ENCODE measurements around the gene RNF145. TPM values are rescaled to one million over a fixed set of nuclear protein-coding genes. Genes with fewer than 3 reads are reported as not detected.
"Not testable (repeated sequence)": the region's sequence is repeated elsewhere in the genome, so short reads cannot be mapped to it uniquely, and the experiment has no call there.

Gene RNF145
- total RNA-seq, 2 experiments from 2014 or later, result 91.4 to 91.8 TPM

DNA sequence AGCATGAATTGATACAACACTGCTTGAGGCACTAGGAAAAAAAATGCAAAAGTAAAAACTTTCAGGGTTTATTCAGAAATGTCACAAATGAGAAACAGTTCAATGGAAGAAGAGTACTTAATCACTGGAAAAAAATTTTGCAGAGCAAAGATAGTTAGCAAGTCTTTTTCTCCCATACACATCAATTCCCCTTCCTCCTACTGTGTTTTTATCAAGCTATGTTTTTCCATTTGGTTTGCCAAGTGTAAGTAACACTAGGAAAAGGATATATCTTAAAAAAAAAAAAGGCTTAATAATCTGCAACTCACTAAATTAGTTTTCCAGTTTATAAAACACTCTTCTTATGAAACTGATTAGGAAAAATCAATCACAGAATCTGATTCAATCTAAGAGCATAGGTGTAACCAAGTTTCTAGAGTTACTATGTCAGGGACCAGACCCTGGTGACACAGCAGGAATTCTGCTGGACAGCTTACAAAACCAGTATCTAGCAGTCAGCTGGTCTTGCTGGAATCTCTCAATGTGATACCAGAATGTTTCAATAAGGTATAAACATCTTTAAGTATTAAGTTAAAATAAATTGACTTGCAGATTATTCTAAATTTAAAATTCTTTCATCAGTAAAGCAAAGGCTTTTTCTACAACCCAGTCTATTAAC lies 34.7 kb downstream of the RNF145 start:
- ChIA-PET CTCF (interaction anchor here (1.2 kb wide), 1 partner anchor 17 kb away, joined by 3 read pairs; no protein-coding TSS in a partner anchor), POLR2A (no interaction called here)

DNA sequence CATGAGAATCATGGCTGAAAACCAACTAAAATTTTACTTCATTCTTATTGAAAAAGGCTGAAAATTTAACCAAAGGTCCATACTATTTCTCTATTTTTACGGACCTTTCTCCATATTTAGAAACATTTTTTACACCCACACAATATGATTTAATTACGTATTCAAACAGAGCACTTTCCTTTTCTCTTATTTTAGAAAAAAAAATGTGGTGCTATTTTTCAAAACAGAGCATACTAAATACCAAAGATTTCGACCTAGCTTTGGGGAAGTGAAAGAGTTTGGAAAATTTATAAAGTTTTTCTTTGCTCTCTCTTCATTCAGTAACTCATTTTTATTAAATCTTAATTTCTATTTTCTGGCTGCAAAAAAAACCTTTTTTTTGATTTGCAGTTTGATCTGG lies 38.1 kb downstream of the RNF145 start:
- POLR2A ChIA-PET, result no interaction called here
- CTCF ChIA-PET, result no interaction called here

DNA sequence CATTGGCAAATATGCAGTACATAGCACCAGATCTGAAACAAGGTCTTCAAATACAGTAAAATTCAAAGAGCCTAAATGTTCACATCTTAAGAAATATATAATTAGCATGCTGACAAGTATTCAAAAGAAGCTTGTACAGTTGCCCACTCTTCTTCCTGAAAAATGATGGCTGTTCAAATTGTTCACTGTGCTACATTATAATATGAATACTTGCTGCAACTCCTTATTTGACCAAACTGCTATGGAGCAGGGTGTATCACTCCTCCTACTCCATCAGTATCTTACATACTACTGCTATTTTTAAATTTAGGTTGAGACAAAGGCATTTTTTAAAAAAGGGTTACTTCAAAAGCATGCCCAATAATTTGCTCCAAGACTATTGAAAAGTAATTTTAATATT lies 39.3 kb downstream of the RNF145 start:
- CTCF ChIA-PET, result no interaction called here

DNA sequence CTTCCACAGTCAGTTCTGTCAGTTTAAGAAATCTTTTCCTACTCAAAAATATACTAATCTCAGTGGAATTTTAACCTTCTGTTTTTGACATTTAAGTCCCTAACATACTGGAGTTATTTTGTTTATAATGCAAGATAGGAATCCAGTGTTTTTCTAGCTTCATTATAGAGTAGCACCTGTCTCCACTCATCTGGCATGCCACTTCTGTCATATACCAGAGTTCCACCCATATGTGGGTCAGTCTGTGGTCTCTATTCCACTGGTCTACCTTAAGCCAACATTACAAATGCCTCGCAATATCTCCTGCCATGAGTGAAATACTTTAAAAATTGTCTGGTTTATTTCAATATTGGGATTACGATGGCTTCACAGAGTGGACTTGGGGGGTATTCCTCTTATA lies 42.9 kb downstream of the RNF145 start:
- POLR2A ChIA-PET, result no interaction called here
- CTCF ChIA-PET, result interaction anchor here (1.0 kb wide), 1 partner anchor 9 kb away, joined by 3 read pairs; no protein-coding TSS in a partner anchor

More for the DNA sequence above, 39.3 kb downstream of the RNF145 start:
- POLR2A ChIA-PET, result no interaction called here

DNA sequence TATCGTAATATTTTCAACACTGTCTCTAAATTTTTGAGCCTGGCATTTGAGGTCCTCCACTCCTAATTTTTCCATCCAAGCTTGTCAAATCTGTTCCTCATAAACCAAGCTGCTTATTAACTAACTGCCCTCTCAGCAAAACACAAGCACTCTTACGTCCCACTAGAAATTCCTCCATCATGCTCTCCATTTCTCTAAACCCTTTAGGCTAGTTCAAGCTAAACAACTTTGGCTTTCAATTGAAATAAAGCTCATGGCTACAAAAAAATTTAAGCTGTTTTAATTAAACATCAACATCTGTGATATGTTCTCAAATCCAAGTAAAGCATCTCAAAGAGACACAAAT lies 45.7 kb downstream of the RNF145 start:
- ChIA-PET POLR2A (interaction anchor here (0.6 kb wide), 1 partner anchor 25 kb away, joined by 6 read pairs; no protein-coding TSS in a partner anchor), CTCF (no interaction called here)

DNA sequence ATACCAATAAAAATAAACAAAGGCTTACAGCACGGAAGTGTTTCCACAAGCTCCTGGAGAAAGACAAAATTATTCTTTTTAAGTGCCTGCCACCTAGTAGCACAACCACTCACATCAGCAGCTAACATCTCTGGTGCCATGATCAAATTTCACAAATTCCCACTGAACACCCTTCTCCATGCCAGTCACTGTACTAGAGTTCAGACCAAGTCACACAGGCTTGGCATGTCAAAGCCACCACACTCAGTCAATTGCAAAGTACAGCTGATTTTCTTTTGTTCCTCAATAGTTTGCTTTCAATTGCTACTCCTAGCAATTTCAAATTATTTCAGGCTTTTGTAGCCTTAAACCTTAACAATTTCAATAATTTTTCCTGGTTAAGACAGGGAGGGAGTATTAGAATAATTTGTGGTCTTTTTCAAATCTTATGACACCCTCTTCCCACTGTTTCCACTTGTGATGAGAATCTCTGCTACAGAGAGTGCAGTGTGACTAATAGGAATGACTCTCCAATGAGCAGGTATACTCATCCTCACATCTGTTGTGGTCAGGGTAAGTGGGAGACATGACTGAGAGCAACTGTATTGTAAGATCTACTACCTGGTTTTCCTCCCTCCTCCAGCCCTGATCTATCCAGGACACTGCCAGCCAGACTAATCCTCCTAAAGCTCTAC lies 46.2 kb downstream of the RNF145 start:
- POLR2A ChIA-PET, result interaction anchor here (0.6 kb wide), 1 partner anchor 25 kb away, joined by 6 read pairs; no protein-coding TSS in a partner anchor
- CTCF ChIA-PET, result no interaction called here

DNA sequence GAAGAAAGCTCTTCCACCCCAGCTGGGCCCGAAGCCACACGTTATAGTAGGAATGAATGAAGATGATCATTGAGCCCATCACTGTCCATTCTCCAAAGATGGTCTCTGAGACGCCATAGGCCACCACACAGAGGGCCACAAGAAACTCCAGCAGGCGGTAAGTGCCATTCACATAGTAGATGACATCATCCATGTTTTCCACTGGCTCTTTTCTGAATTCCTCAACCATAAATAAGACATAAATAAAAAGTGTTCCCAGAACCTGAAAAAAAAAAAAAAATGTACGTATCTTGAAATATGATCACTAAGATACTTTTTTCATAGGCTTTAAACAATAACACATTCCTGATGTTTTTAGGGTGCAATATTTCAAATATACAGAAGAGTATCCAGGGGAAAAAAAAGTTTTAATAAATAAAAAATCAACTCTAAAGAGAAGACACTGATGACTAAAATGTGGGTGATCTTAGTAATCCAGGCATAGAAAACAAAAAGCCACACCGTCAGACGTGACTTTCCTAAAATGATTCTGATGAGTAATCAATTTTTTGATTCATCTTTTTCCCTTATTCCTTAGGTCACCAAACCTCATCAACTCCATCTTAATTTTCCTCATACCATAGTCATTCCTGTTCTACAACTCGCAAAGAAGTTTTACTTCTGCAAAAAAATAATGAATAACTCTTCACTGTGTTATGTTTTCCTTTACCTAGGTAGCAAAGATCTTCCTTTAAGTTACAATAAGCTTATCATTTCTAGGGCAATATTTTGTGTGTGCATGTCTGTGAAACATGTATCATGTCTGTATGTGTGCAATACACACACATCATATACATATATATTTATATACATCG lies 47.8 kb downstream of the RNF145 start:
- POLR2A ChIA-PET, result interaction anchor here (0.6 kb wide), 1 partner anchor 39 kb away, joined by 3 read pairs; no protein-coding TSS in a partner anchor
- CTCF ChIA-PET, result interaction anchor here (1.2 kb wide), 1 partner anchor 826 kb away, joined by 4 read pairs; no protein-coding TSS in a partner anchor

DNA sequence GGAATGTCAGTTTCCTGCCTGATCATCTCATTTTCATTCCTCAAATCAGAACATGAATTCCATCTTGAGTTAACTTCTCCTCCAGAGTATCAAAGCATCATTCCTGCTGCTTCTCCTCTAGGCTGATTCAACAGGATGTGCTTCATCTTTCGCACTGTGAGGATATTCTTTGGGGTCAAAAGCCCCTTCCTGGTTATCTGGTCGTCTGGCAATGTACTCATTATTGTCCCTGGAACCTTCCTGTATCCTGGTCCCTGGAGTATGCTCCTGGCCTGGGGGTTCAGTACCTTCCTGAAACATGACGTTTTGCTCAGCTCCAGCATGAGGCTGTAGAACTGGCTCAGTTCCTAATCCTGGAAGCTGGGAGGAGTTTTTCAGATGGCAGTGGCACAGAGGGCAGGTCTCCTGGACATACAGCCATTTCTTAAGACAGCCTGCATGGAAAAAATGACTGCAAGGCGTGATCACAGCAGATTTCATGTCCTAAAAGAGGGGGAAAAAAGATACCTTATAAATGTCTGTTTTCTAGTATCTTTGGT lies 50.7 kb downstream of the RNF145 start:
- CTCF ChIA-PET, POLR2A ChIA-PET: not testable (repeated sequence)

DNA sequence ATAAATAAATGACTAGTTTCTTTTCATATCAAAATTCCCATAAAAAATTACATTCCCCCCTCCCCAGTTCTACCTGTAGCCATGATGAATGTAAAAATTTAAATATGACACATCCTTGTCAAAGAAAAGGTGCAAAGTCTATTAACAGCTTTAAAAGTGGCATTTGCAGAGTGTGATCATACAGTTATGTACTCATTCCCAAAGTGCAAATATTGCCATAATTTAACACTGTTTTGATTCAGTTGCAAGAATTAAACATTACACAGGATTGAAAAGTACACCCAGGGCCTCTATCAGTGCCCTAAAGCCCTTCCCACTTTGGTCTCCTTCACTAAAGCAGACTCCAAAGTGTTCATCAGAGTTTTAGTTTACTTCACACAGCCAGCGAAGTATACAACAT lies 51.8 kb downstream of the RNF145 start:
- POLR2A ChIA-PET, result interaction anchor here (0.6 kb wide), 1 partner anchor 39 kb away, joined by 5 read pairs; no protein-coding TSS in a partner anchor
- CTCF ChIA-PET, result interaction anchor here (0.6 to 1.6 kb wide), 15 partner anchors 9 to 460 kb away, joined by 3 to 10 read pairs (median 4); no protein-coding TSS in a partner anchor

DNA sequence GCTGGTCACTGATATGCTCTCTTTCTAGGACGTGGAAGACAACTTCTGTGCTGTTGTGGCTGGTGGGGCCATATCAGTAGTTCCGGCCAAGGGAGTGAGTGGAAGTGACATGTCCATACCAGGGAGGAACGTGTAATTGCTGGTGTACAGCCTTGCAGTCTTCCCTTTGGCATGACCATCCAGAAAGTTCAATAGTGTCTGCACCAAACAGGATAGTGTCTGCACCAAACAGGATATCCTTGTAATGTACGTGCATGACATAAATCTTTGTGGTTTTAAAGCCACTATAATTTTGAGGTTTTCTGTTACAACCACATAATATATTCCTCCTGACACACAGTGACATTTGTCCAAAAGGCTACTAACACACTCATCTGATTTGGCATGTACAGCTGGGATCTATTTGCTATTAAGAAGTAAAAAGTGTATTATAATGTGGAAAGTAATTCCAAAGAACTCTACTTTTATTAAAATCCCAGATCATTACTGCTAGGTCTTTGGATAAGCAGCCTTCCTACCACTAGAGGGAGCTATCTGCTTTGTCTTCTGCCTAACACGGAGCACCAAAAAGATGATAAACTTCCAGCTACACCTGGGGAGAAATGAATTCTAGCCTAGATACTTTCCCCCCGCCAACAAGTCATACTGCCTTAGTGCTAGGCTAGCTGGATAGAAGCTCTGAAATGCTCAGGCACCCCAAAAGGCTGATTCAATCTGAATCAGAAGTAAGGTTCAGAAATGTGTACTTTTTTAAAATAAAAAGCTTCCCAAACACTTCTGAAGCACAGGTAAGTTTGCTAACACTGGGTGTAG lies 52.7 kb downstream of the RNF145 start:
- CTCF ChIA-PET, result interaction anchor here (0.7 to 1.6 kb wide), 16 partner anchors 10 to 526 kb away, joined by 3 to 10 read pairs (median 4); no protein-coding TSS in a partner anchor
- POLR2A ChIA-PET, result interaction anchor here (0.6 kb wide), 2 partner anchors 40 to 52 kb away, joined by 3 to 5 read pairs; no protein-coding TSS in a partner anchor

DNA sequence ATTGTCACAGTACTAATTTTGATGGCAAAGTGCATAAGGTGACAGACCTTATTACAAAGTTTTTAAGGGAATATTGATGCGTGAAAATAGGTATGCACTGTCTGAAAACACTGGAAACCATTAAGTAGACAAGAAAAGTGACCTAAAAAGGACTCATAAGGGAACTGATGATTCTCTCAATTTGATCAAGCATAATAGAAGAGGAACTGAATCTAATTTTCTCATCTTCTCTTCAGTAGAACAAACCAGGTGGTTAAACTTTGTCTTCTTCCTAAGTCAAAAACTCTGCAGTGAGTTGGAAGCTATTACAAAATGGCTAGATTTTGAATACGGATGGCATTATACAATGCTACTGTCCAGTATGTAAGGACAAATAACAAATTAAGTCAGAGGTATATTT lies 53.4 kb downstream of the RNF145 start:
- CTCF ChIA-PET, result interaction anchor here (0.7 to 1.2 kb wide), 3 partner anchors 36 to 161 kb away, joined by 3 to 6 read pairs (median 5); no protein-coding TSS in a partner anchor
- POLR2A ChIA-PET, result no interaction called here

DNA sequence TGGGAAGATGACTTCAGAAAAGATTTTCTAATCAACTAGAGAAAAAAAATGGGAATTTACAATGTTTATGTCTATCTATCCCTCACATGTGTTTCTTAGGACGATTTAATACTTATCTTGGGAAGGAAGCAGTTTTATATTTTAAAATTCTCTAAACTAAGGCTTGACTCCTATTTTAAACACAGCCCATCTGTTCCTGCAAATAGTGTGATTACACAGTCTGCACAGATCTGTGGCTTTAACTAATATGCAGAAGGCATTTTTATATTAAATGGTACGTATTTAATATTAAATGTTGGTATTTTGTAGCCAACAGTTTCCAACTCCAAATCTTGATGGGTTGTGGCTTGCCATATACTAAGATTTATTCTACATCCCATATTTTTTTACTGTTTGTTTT lies 56.5 kb downstream of the RNF145 start:
- ChIA-PET CTCF (no interaction called here), POLR2A (no interaction called here)

DNA sequence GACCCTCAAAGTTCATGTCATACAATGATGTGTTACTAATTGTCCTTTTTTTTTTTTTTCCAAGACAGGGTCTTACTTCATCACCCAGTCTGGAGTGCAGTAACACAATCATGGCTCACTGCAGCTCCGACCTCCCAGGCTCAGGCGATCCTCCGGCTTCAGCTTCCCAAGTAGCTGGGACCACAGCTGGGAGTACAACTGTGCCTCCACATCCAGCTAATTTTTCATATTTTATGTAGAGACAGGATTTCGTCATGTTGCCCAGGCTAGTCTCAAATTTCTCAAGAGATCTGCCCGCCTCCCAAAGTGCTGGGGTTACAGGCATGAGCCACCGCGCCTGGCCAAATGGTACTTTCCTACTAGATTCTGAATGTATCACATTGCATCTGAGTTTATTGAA lies 60.3 kb downstream of the RNF145 start:
- CTCF ChIA-PET, result no interaction called here
- POLR2A ChIA-PET, result no interaction called here

DNA sequence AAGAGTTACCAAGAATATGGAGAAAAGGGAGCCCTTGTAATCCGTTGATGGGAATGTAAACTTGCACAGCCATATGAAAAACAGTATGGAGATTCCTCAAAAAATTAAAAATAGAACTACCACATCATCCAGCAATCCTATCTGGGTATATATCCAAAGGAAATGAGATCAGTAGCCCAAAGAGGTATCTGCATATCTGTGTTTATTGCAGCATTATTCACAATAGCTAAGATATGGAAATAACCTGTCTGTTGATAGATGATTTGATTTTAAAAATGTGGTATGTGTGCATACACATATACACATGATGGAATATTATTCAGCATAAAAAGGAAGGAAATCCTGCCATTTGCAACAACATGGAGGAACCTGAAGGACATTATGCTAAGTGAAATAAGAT lies 61.4 kb downstream of the RNF145 start:
- CTCF ChIA-PET, result no interaction called here
- POLR2A ChIA-PET, result interaction anchor here (0.6 kb wide), 1 partner anchor 60 kb away, joined by 3 read pairs; no protein-coding TSS in a partner anchor

DNA sequence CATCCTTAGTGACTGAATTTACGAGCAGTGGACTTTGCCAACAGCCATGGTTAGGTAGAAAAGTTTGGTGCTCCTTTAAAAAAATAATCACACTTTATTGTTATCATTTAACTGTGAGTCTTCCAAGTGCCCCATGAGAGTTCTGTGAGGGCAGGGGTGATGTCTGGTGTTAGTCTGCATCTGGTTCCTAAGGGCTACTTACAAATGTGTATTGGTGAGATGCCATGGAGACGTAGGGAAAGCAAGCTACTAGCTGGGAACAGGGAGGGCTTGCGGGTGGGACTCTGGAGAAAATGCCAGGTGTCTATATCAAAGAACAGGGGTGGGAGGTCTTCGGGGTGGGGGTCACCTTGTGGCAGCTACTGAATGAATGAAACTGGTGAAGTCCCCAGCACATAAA lies 62.5 kb downstream of the RNF145 start:
- POLR2A ChIA-PET, result no interaction called here
- CTCF ChIA-PET, result no interaction called here

DNA sequence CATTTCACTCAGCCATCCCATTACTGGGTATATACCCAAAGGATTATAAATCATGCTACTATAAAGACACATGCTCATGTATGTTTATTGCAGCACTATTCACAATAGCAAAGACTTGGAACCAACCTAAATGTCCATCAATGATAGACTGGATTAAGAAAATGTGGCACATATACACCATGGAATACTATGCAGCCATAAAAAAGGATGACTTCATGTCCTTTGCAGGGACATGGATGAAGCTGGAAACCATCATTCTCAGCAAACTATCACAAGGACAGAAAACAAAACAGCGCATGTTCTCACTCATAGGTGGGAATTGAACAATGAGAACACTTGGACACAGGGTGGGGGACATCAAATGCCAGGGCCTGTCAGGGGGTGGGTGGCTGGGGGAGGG lies 64.2 kb downstream of the RNF145 start:
- POLR2A ChIA-PET, CTCF ChIA-PET: not testable (repeated sequence)

DNA sequence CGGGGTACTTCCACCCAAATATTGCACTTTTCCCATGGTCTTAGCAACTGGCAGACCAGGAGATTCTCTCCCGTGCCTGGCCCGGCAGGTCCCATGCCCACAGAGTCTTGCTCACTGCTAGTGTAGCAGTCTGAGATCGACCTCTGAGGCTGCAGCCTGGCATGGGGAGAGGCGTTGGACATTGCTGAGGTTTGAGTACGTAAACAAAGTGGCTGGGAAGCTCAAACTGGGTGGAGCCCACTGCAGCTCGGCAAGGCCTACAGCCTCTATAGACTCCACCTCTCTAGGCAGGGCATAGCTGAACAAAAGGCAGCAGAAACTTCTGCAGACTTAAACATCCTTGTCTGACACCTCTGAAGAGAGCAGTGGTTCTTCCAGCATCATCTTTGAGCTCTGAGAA lies 69.6 kb downstream of the RNF145 start:
- POLR2A ChIA-PET, result no interaction called here
- CTCF ChIA-PET, result no interaction called here

DNA sequence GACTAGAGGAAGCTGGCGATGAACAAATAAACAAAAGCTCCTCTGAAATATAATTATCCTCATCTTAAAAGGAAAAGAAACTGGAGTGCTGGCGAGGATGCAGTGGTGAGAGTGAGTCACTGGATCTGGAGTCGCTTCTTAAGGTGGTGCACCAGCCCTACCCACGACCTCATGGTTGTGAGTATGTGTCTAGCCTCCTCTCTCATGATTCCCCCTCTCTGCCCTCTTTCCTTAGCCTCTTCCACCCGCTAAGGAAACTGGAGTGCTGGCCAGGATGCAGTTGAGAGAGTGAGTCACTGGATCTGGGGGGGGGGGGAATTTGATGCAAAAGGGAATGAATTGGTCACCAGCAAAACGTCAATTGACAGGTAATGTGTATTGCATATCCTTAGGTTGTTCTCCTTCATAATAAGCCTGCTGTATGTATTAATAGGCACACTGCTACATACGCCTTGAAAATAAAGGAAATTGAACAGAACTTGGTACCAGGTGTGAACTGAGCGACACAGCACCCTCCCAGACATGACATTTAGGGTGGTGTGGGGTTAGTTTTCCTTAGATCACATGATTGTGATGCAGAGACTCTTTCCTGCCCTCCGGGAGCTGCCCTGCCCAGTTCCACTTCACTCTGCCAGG lies 73.3 kb downstream of the RNF145 start:
- ChIA-PET CTCF (no interaction called here), POLR2A (no interaction called here)

Measured in activated CD8-positive, alpha-beta memory T cell treated with anti-CD3 and anti-CD28 coated beads for 36 hours (primary cell).